Activated CD4-positive, CD25-positive, alpha-beta regulatory T cell treated with anti-CD3 and anti-CD28 coated beads, Interleukin-2, amount 50 U/mL, for 16 hours (primary cell): ENCODE measurements around the gene HIVEP3.

Experiments used
- DNase-seq: peaks from one replicate; pipeline ENCODE4 v3.0.0-alpha.2; 2020; ENCODE audit warnings: low read depth, low spot score

HIVEP3 gene

GRCh38 chr1:41848216-41848952 lies 70.3 kb downstream of the HIVEP3 start:
- DNase-seq = no peak

DNA sequence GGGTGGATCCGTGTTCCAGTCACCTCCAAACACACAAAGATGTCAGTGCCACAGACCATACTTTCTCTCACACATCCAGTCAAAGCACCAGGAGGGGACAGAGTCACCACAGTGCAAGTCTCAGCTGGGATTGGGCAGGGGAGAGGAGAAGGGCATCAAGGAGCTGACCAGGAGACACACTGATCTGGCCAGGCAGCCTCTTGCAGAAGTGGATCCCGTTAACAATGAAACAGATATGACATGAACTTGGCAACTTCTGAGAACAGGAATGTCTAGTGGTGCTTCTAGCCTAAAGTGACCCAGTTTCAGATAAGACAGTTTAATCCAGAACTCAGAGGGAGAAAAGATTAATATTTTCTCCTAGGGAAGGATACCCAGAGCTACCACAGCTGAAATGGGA lies 71.0 kb downstream of the HIVEP3 start:
- no peak for DNase-seq

GRCh38 chr1:41846625-41847405 lies 71.9 kb downstream of the HIVEP3 start:
- DNase-seq = no peak

DNA sequence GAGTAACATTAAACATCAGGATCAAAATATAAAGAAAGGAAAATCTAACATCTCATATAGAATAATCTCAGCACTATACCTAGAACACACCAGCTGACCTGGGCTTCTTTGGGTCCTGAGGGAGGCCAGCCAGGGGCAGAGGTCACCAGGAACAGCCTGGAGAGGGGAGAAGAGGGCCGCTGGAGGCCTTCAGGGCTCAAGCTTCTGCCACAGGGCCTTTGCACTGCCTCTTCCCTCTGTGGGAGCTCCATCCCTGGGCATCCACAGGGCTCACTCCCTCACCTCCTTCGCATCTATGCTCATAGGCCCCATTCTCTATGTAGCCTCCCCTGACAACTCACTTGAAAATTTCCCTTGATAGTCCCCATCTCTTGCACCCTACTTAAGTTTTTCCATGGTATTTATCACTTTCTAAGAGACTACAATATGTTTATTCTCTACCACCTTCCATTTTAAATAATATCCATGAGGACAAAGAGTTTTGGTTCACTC lies 73.9 kb downstream of the HIVEP3 start:
- DNase-seq = no peak

GRCh38 chr1:41844255-41844654 lies 74.5 kb downstream of the HIVEP3 start:
- no peak for DNase-seq

DNA sequence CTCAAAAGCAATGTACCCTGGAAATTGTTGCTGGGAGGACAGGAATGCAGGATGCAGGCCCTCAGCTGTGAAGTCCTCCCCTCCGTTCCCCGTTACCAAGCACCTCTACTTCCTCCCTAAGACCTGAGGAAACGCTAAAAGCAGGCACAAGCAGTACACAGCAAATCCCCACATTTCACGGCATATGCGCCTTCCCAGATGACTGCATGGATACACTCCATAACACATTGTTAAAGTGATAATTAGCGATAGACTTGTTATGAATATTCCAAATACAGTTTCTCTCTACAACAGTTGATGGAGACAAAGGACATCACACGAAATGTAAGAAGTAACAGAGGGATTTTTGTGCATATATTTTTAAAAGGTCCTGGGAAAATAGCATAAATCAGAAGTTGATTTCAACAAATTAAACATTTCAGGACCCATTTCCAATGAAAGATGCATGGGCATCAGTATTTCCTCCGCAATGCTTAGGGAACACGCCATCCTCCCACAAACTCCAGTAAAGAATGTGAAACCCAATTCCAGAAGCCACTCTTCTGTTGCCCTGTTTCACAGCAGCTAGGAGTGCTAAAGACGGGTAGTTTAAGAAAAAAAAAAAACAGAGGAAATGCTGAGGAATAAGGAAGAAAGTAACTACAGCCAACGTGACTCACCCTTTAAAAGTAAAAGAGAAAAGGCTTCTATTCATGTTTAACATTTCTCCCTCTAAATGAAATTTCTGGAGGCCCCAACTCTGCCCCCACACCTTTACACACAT lies 75.5 kb downstream of the HIVEP3 start:
- DNase-seq = no peak

- no peak for DNase-seq
Observed at GRCh38 chr1:41842326-41842725, 76.4 kb downstream of the HIVEP3 start.

GRCh38 chr1:41840592-41841246 lies 78.0 kb downstream of the HIVEP3 start:
- DNase-seq = no peak

GRCh38 chr1:41838266-41838665 lies 80.5 kb downstream of the HIVEP3 start:
- DNase-seq = no peak

DNA sequence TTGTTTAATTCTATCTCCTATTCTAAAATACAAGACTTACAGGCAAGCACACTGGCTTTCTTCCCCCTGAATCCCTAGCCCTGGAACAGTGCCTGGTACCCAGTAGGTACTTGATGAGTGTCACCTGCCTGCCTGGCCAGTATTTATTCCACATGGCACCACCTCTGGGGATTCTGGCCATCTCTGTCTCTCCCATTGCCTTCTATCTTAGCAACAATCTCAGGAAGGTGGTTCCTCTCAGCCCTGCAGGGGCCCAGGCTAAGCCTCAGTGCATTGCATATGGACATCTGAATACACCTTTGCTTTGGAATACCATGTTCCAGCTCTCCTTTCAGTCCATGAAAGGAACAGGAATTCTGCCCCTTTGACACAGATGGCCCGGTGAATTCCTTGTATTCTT lies 81.0 kb downstream of the HIVEP3 start:
- DNase-seq = no peak

DNA sequence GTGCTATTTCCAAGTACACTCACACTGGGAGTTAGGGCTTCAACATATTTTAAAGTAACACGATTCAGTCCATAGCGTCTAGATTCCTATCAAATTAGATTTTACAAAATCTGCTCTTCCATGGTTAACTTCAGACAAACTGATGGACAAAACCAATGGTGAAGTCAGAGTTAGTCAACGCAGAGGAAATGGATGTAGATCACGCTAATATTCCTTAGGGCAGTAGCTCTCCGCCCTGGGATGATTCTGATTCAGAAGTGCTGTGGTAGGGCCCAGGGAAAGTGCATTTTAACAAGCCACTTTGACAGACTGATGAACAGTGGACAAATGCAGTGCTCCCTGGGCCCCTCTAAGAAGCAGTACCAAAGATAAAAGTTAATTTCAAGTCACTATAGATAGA lies 83.2 kb downstream of the HIVEP3 start:
- DNase-seq = no peak

GRCh38 chr1:41833519-41834000 lies 85.2 kb downstream of the HIVEP3 start:
- no peak for DNase-seq

DNA sequence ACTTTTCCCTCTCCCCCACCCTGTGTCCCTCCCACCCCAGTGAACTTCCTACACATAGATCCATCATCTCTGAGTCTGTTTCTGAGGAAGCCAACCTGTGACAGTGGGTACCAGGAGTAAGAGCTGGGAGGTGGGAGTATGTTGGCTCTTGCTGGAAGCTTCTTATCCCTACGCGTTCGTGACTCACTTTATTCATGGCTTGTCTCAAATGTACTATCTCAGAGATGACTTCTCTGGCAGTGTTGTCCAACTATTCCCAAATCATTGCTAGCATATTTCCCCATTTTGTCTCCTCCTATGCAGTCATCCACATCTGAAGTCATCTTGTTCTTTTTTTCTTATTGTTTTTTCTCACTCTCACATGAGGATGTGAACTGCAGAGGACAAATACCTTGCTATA lies 88.0 kb downstream of the HIVEP3 start:
- DNase-seq = no peak

GRCh38 chr1:41827991-41828570 lies 90.6 kb downstream of the HIVEP3 start:
- no peak for DNase-seq

DNA sequence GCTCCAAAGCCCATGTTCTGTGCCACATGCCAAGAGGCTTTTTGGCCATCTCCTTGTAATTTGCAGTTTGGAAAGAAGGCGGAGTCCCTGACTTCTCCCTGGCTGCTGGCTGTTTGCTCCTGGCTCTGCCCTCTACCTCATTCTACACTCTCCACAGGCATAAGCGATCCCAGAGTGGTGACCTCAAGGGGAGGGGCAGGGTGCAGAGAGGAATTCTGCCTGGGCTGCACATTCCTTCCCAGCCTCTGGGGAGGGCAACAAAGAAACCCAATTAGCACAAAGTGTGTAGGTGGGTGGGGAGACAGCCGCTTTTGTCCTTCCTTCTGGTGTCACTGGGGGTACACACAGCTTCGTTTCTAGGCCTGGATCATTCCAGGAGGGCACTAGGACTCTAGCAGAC lies 95.3 kb downstream of the HIVEP3 start:
- no peak for DNase-seq

- DNase-seq = no peak
Observed at GRCh38 chr1:41822866-41823265, 95.9 kb downstream of the HIVEP3 start.

DNA sequence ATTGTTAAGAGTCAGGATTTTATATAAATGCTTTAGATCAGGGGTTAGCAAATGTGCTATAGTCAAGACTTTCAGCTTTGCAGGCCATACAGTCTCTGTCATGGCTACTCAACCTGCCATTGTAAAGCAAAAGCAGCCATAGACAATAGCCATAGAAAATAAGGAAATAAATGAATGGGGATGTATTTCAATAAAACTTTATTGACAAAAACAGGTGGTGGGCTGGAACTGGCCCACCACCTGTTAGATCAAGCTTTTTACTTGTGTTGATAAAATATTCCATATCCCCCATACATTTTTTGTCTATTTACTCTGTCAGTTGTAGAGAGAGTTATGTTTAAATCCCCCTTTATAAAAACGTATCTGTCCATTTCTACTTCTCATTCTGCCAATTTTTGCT lies 98.9 kb downstream of the HIVEP3 start:
- no peak for DNase-seq

DNA sequence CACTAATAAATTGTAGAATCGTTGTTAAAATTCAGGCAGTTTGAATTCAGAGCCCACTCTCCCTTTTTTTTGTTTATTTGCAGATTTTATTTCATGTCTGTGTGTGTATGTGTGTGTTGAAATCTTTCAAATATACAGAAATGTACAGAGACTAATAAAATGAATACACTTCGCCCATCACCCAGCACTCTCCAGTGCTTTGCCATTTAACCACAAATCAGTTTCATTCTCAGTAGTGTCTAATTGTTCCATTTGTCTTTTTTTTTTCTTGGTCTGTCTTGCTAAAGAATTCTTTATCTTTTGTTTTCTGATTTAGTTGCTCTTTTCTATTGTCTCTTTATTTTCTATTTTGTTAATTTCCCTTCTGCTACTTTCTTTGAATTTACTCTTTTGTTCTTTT lies 99.7 kb downstream of the HIVEP3 start:
- no peak for DNase-seq

- no peak for DNase-seq
Observed at GRCh38 chr1:41816061-41816460, 102.7 kb downstream of the HIVEP3 start.

DNA sequence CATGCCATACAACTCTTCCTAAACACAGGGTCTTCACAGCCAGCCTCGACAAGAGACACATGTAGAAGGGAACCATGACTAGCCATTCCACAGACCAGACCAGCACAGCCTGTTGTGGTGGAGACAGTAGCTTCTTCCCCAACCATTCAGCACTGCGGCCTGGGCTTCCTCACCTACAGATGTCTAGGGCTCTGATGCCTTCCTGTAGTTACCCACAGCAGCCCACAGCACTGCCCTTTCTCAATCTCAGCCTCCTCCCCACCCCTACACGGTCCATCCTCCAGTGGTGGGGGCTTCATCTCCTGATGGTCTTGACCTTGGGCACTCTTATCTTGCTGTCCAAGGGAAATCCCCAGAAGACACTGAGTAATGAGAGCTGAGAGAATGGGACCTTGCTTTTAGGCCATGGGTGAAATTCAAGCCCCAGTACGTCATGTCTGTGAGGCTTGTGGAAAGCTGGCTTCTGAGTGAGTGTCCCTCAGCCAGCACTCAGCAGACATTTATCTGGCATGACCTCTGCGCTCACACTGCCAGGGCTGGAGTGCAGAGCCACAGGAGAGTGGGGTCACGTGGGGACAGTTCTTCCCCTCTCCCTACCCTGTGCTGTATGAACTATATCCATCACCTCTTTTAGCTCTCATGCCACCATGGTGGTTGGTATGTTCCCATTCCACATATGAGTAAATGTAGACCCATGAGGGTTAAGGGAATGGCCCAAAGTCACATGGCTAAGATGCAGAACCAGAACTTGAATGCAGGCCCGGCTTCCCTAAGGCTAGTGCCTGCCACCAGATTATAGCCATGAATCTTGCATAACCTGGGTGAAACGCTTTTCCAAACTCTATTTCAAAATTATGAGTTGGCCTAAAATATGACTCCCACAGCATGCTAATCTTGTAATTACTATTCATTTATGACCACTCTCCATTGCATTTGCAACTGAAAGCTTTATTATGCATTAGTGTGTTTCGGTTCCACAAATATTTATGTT lies 104.7 kb downstream of the HIVEP3 start:
- DNase-seq = no peak
